Effector memory CD4-positive, alpha-beta T cell (primary cell): Measurements from ENCODE around the gene SPDEF.

ENCODE experiments used
- DNase-seq, 3 donors: peaks; one replicate each; pipeline ENCODE4 v3.0.0-alpha.2; 2020
- H3K27ac ChIP-seq: 2 replicates; pipeline ENCODE4 v1.7.0; 2013; ENCODE audit warnings: mild to moderate bottlenecking, low read length, moderate library complexity; ENCODE audit not compliant: insufficient read depth, poor library complexity, severe bottlenecking
- H3K27me3 ChIP-seq: replicated peaks from 2 replicates; pipeline ENCODE4 v1.7.0; 2013; ENCODE audit warnings: mild to moderate bottlenecking, low read length; ENCODE audit not compliant: insufficient read depth, control insufficient read depth, poor library complexity, severe bottlenecking
- H3K36me3 ChIP-seq: 2 replicates; pipeline ENCODE4 v1.7.0; 2013; ENCODE audit warnings: mild to moderate bottlenecking, low read length, moderate library complexity; ENCODE audit not compliant: control insufficient read depth, insufficient read depth
- H3K4me1 ChIP-seq: 2 replicates; pipeline ENCODE4 v1.7.0; 2013; ENCODE audit warnings: low read length, mild to moderate bottlenecking; ENCODE audit not compliant: control insufficient read depth, insufficient read depth, poor library complexity, severe bottlenecking
- H3K4me3 ChIP-seq: 2 replicates; pipeline ENCODE4 v1.7.0; 2013; ENCODE audit warnings: low read length, low read depth, mild to moderate bottlenecking; ENCODE audit not compliant: insufficient read depth, poor library complexity, severe bottlenecking
- H3K9me3 ChIP-seq: 2 replicates; pipeline ENCODE4 v1.7.0; 2013; ENCODE audit warnings: mild to moderate bottlenecking, low read length, moderate library complexity; ENCODE audit not compliant: control insufficient read depth

SPDEF gene

GRCh38 chr6:34530753-34531365 lies 25.3 kb downstream of the SPDEF start:
- no peak overlapping the region for H3K4me3 ChIP-seq
- no peaks in the 10 kb centered on the region for H3K9me3 ChIP-seq
- H3K36me3 ChIP-seq = no peaks in the 10 kb centered on the region
- DNase-seq = no peak
- H3K27ac ChIP-seq = no peak overlapping the region
- H3K27me3 ChIP-seq = no peaks in the 10 kb centered on the region
- peaks cover 4% of the 10 kb centered on the region for H3K4me1 ChIP-seq

DNA sequence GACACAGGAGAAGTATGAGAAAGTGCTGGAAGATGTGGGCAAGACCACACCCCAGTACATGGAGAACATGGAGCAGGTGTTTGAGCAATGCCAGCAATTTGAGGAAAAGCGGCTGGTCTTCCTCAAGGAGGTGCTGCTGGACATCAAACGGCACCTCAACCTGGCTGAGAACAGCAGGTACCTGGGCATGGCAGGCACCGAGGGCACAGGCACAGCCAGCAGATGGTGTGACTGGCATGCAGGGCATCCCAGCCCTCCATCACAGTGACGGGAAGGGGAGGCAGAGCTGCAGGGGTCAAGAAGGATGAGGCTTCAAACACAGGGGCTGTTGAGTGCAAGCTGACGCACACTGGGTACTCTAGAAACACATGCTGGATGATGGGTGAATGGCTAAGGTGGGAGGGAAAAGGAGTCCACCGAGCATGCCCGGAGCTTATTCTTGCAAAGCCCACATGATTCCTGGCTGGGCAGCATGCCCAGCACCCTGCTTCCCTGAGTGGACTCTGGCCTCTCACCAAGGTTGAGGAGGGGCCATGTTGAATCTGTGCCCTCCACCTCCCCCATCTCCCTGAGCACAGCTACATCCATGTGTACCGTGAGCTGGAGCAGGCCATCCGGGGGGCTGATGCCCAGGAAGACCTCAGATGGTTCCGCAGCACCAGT lies 26.3 kb downstream of the SPDEF start:
- Histone ChIP-seq H3K4me3 (no peak overlapping the region), H3K4me1 (peaks cover 4% of the 10 kb centered on the region), H3K9me3 (no peaks in the 10 kb centered on the region), H3K27me3 (no peaks in the 10 kb centered on the region), H3K27ac (no peak overlapping the region), H3K36me3 (no peaks in the 10 kb centered on the region)
- no peak for DNase-seq

GRCh38 chr6:34528996-34529664 lies 27.0 kb downstream of the SPDEF start:
- Histone ChIP-seq H3K4me3 (no peak overlapping the region), H3K36me3 (no peaks in the 10 kb centered on the region)

DNA sequence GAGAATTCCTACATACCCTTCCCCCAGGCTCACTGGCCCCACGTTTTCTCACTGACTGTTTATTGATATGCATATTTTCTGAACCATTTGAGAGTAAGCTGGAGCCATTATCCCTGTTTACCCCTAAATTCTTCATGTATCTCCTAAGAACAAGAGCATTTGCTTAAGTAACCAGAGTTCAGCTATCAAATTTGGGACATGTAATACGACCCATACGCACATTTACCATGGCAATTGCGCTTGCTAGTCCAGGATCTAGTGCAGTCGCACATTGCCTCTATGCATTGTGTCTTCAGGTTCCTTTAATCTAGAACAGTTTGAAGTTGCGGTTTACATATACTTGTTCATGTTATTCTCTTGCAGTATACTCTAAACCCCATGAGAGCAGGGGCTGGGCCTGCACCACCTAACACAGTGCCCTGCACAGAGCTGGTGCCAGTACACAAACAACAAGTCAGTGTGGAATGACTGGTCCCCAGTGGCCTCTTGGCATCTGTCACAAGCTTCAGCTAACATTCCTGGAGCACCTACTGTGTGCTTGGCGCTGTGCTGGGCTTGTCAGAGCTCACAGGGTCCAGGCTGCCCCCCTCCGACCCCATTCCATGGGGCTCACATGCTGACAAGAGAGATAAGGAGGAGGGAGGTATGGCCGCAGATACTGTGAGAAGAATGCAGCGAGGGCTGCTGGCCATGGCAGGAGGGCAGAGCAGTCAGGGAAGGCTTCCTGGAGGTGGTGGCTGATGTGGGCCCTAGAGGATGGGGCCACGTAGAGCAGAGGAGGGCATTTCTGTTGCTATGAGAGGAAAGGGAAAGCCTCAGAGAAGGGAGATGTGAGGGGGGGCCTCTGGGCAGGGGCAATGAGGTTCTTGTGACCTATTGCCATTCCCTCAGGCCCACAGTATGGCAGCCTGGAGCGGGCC lies 28.1 kb downstream of the SPDEF start:
- Histone ChIP-seq H3K27ac (no peak overlapping the region), H3K27me3 (no peaks in the 10 kb centered on the region), H3K36me3 (no peaks in the 10 kb centered on the region), H3K4me3 (no peak overlapping the region), H3K9me3 (no peaks in the 10 kb centered on the region), H3K4me1 (peaks cover 4% of the 10 kb centered on the region)
- DNase-seq = no peak

More at GRCh38 chr6:34528996-34529664, 27.0 kb downstream of the SPDEF start:
- no peaks in the 10 kb centered on the region for H3K27me3 ChIP-seq
- H3K9me3 ChIP-seq = no peaks in the 10 kb centered on the region
- H3K4me1 ChIP-seq = peaks cover 4% of the 10 kb centered on the region
- H3K27ac ChIP-seq = no peak overlapping the region
- no peak for DNase-seq

DNA sequence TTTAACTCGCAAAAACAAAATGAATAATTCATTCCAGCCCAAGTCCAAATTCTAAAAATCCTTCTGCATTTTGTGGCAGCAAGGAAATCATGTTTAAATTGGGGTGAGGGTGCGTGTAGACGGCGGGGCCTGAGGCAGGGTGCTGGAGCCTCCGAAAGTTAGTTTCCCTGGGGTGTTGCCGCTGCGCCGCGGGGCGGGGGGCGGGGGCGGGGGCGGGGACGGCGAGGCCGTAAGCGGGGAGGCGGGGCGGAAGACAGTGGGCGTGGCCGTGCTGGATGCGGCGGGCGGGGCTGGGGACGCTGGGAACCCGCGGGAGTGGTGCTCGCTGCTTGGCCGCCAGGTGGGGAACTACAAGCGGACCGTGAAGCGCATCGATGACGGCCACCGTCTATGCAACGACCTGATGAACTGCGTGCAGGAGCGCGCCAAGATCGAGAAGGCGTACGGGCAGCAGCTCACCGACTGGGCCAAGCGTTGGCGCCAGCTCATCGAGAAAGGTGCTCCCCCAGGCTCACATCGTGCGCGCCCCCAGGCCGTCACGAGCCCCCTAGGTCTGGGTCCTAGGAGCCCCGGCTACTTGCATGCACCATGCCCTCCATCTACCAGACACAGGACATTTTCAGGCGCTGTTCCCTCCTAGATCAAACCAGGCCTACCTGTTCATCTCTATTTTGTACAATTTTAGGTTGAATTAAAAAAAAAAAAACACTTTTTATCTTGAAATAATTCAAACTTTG lies 29.0 kb downstream of the SPDEF start:
- Histone ChIP-seq H3K27me3 (no peaks in the 10 kb centered on the region), H3K9me3 (no peaks in the 10 kb centered on the region), H3K27ac (no peak overlapping the region), H3K36me3 (no peaks in the 10 kb centered on the region), H3K4me3 (peak overlapping the region; percentile 43), H3K4me1 (peaks cover 4% of the 10 kb centered on the region)
- peak; percentile 91 to 93 (median 93) for DNase-seq

DNA sequence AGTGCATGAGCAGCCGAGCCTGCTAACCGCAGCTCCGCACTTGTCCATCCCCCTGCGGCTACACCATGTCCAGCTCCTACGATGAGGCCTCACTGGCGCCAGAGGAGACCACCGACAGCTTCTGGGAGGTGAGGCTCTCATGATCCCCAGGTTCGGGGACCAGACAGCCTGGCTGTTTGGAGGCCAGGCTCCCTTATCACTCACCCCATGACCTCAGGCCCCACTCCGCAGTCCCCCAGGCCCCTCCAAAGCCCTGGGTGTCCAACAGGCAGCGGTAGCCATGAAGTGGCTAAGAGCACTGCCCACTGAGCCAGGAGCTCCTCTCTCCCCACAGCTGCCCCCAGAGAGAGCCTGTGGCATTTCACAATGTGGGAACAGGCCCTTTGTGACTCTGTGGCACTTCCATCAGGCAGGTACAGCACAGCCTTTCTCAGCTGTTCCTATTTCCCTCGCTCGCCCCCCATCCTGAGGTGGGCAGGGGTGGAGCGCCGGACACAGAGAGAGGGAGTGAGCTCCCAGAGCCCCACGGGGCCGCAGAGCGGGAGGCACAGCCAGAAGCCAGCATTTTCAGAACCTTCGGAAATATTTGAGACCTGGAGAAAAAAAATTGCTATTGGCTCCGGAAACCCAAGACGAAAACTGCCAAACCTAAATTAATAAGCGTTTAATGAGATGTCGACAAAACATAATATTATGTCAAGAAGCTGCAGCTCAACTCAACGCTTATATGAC lies 29.7 kb downstream of the SPDEF start:
- H3K27me3 ChIP-seq = no peaks in the 10 kb centered on the region
- DNase-seq = no peak
- no peak overlapping the region for H3K27ac ChIP-seq

GRCh38 chr6:34525431-34526175 lies 30.5 kb downstream of the SPDEF start:
- H3K4me3 ChIP-seq = no peak overlapping the region
- H3K27me3 ChIP-seq = no peaks in the 10 kb centered on the region
- no peaks in the 10 kb centered on the region for H3K9me3 ChIP-seq
- H3K36me3 ChIP-seq = no peaks in the 10 kb centered on the region
- H3K27ac ChIP-seq = no peak overlapping the region
- DNase-seq = no peak
- peaks cover 4% of the 10 kb centered on the region for H3K4me1 ChIP-seq

More for the DNA sequence above, 29.7 kb downstream of the SPDEF start:
- Histone ChIP-seq H3K4me1 (peaks cover 4% of the 10 kb centered on the region), H3K36me3 (no peaks in the 10 kb centered on the region), H3K9me3 (no peaks in the 10 kb centered on the region), H3K4me3 (no peak overlapping the region)

DNA sequence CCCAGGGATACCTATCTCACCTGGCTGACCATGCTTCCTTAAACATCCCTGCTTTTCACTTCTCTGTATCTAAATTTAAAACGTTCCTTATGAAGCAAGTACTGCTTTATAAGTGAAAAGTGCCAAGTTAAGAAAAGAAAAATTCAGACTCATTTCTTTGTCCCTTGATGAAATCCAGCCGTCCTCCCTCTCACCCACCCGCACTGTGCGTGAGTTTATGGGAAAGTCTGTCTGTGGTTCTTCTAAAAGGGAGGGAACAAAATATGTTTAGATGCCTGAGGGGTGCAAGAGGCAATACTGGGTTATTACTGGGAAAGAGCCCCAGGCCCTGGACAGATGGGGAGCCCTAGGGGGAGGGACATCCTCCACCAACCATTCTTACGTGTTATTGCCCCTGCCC lies 31.2 kb downstream of the SPDEF start:
- Histone ChIP-seq H3K4me3 (no peak overlapping the region), H3K9me3 (no peaks in the 10 kb centered on the region), H3K36me3 (no peaks in the 10 kb centered on the region), H3K27me3 (no peaks in the 10 kb centered on the region), H3K4me1 (peaks cover 4% of the 10 kb centered on the region), H3K27ac (no peak overlapping the region)
- DNase-seq = no peak
